Measurements from ENCODE around the gene CDH5. TPM values are rescaled to one million over a fixed set of nuclear protein-coding genes. Genes with fewer than 3 reads are reported as not detected.

CDH5 gene
- total and polyA plus RNA-seq, 2 of the 4 experiments (the other 2 are of a cell fraction), result not detected

GRCh38 chr16:66416136-66416535 is 49.6 kb downstream of the CDH5 start:
- Histone ChIP-seq H2BK5ac (ENCODE audit: low read depth, low read length, poor library complexity, severe bottlenecking) (no peak overlapping the region), H3K79me1 (ENCODE audit: low read depth in 1 of 2, low read length in 2 of 2) (no peaks in the 10 kb centered on the region), H3K4me3 (ENCODE audit: insufficient read depth, low read depth, low read length) (no peak overlapping the region), H4K20me1 (ENCODE audit: insufficient read depth, low read length) (no peaks in the 10 kb centered on the region), H4K8ac (ENCODE audit: low read depth in 2 of 2, low read length in 2 of 2) (no peak overlapping the region), H3K36me3 (ENCODE audit: control insufficient read depth, insufficient read depth, low read length) (no peaks in the 10 kb centered on the region), H2AK9ac (replicated peaks; ENCODE audit: low read depth, low read length, poor library complexity) (no peak overlapping the region), H3K23ac (ENCODE audit: low read depth, low read length) (no peak overlapping the region), H2AK5ac (ENCODE audit: low read depth, low read length) (no peak overlapping the region; the same call in 1 of the 2 replicates), H3K9me1 (ENCODE audit: insufficient read depth, low read length) (no peaks in the 10 kb centered on the region), H3K9me3 (ENCODE audit: control insufficient read depth, insufficient read depth, low read length) (peaks cover 2% of the 10 kb centered on the region; the same call in 1 of the 2 replicates), H3K4me2 (ENCODE audit: low read depth, low read length) (no peak overlapping the region), H3K4ac (ENCODE audit: low read depth, low read length) (no peak overlapping the region), H3K27ac (ENCODE audit: insufficient read depth, low read length) (no peak overlapping the region), H2BK120ac (ENCODE audit: low read depth, low read length) (no peak overlapping the region), H3K27me3 (ENCODE audit: control insufficient read depth, insufficient read depth, low read length) (peaks cover 16% of the 10 kb centered on the region), H3K18ac (ENCODE audit: low read depth, low read length) (no peak overlapping the region), H3K56ac (ENCODE audit: extremely low read depth, insufficient read depth, low read length) (no peak overlapping the region), H3K14ac (replicated peaks; ENCODE audit: low read depth, low read length) (no peak overlapping the region), H4K5ac (ENCODE audit: low read depth, low read length) (no peak overlapping the region), H3K9ac (ENCODE audit: low read depth, low read length) (no peak overlapping the region), H3K4me1 (ENCODE audit: control insufficient read depth, insufficient read depth, low read length) (no peaks in the 10 kb centered on the region), H4K91ac (ENCODE audit: insufficient read depth, low read depth, low read length) (no peak overlapping the region), H2BK20ac (ENCODE audit: low read depth, low read length) (no peak overlapping the region), H2BK15ac (ENCODE audit: low read depth, low read length) (no peak overlapping the region), H2AFZ (replicated peaks; ENCODE audit: low read length, poor library complexity) (no peak overlapping the region)
- TF ChIP-seq, protein P1, sequence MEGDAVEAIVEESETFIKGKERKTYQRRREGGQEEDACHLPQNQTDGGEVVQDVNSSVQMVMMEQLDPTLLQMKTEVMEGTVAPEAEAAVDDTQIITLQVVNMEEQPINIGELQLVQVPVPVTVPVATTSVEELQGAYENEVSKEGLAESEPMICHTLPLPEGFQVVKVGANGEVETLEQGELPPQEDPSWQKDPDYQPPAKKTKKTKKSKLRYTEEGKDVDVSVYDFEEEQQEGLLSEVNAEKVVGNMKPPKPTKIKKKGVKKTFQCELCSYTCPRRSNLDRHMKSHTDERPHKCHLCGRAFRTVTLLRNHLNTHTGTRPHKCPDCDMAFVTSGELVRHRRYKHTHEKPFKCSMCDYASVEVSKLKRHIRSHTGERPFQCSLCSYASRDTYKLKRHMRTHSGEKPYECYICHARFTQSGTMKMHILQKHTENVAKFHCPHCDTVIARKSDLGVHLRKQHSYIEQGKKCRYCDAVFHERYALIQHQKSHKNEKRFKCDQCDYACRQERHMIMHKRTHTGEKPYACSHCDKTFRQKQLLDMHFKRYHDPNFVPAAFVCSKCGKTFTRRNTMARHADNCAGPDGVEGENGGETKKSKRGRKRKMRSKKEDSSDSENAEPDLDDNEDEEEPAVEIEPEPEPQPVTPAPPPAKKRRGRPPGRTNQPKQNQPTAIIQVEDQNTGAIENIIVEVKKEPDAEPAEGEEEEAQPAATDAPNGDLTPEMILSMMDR (conservative IDR thresholded peaks at IDR 0.05; ENCODE audit: low read depth, low read length), result no peak
- TF ChIP-seq CEBPB (IDR thresholded peaks at IDR 0.05; ENCODE audit: low read depth, low read length), result no peak
- TF ChIP-seq CHD1 (IDR thresholded peaks at IDR 0.05; ENCODE audit: low read depth, low read length), result no peak
- TF ChIP-seq BHLHE40 (IDR thresholded peaks at IDR 0.05; ENCODE audit: low read depth, low read length), result no peak
- TF ChIP-seq USF2 (IDR thresholded peaks at IDR 0.05; ENCODE audit: low read depth, low read length), result no peak
- no peak for TF ChIP-seq POLR2A (IDR thresholded peaks at IDR 0.05; ENCODE audit: low read depth, low read length)
- TF ChIP-seq MAZ (IDR thresholded peaks at IDR 0.05; ENCODE audit: borderline replicate concordance, low read depth, low read length), result no peak
- no peak for TF ChIP-seq RAD21 (IDR thresholded peaks at IDR 0.05; ENCODE audit: low read length)
- no peak for TF ChIP-seq NFE2L2 (IDR thresholded peaks at IDR 0.05; ENCODE audit: low read depth, low read length)
- no peak for TF ChIP-seq RCOR1 (IDR thresholded peaks at IDR 0.05; ENCODE audit: insufficient replicate concordance, low read length)
- TF ChIP-seq MAFK (IDR thresholded peaks at IDR 0.05; ENCODE audit: low read depth, low read length), result no peak
- no peak for TF ChIP-seq ELK1 (IDR thresholded peaks at IDR 0.05; ENCODE audit: borderline replicate concordance, low read depth, low read length)
- TF ChIP-seq RFX5 (IDR thresholded peaks at IDR 0.05; ENCODE audit: low read depth, low read length), result no peak
- TF ChIP-seq SMC3 (IDR thresholded peaks at IDR 0.05; ENCODE audit: low read depth, low read length), result no peak
- BruUV-seq (replicated peaks), result no TSS peak
- ATAC-seq (ENCODE audit: low read depth) (no peak), DNase-seq (no peak)
- POLR2A ChIA-PET (ENCODE audit: unreplicated experiment), result no interaction called here
- CTCF ChIA-PET, result no interaction called here
- in situ Hi-C loops (cut with MboI; ENCODE audit: low sequenced_read_pairs), result no loop called here
- WGBS, 2 experiments (ENCODE audit: extremely low coverage in 2 of 2, insufficient read length in 1 of 2), result no CpG with 5 or more reads among the region's 1 CpG
- intact Hi-C loops (cut with micrococcal nuclease), result no loop called here
- dilution Hi-C loops (cut with HindIII; ENCODE audit: low sequenced_read_pairs, unreplicated experiment), result no loop called here

Data from IMR-90 (cell line).